Activated CD8-positive, alpha-beta T cell treated with anti-CD3 and anti-CD28 coated beads for 36 hours (primary cell): ENCODE results near the gene GEMIN4. TPM values are rescaled to one million over a fixed set of nuclear protein-coding genes. Genes with fewer than 3 reads are reported as not detected.
"Not testable (repeated sequence)": the region's sequence is repeated elsewhere in the genome, so short reads cannot be mapped to it uniquely, and the experiment has no call there.

Source experiments
- ATAC-seq: fragments of 200-7000 bp; cut with Tn5 transposase; one replicate; pipeline ENCODE4 v1.10.0; 2021; ENCODE audit warnings: mild to moderate bottlenecking, moderate library complexity
- CTCF ChIA-PET: fragments of 350-600 bp; sonication (Branson Sonifier 250); formaldehyde crosslinking; loops from one replicate; lab custom pipeline; 2021; ENCODE audit warnings: antibody characterized with exemption; lab: Charles Lee
- POLR2A ChIA-PET: fragments of 350-600 bp; sonication (Branson Sonifier 250); formaldehyde crosslinking; loops from one replicate; lab custom pipeline; 2021; ENCODE audit warnings: antibody characterized with exemption; lab: Charles Lee
- DNase-seq: peaks from one replicate; pipeline ENCODE4 v3.0.0-alpha.2; 2020
- H3K27ac Mint-ChIP-seq: one replicate; pipeline ENCODE4 v1.8.0; 2021; ENCODE audit warnings: mild to moderate bottlenecking, mixed read lengths
- H3K27me3 Mint-ChIP-seq: one replicate; pipeline ENCODE4 v1.8.0; 2021; ENCODE audit warnings: mixed read lengths
- H3K36me3 Mint-ChIP-seq: one replicate; pipeline ENCODE4 v1.8.0; 2021; ENCODE audit warnings: low read depth, mixed read lengths
- H3K4me1 Mint-ChIP-seq: one replicate; pipeline ENCODE4 v1.8.0; 2021; ENCODE audit warnings: low read depth, mixed read lengths
- H3K4me3 Mint-ChIP-seq: one replicate; pipeline ENCODE4 v1.8.0; 2021; ENCODE audit warnings: mild to moderate bottlenecking, moderate library complexity, mixed read lengths
- H3K9me3 Mint-ChIP-seq: one replicate; pipeline ENCODE4 v1.8.0; 2021; ENCODE audit warnings: mixed read lengths
- intact Hi-C: fragments of 100-400 bp; cut with micrococcal nuclease; formaldehyde crosslinking; loops from one replicate; pipeline ENCODE4 v1.10.0; 2022
- total RNA-seq, 2 experiments: library from RNA; stranded (reverse); gene quantifications; one replicate each; pipeline ENCODE4 v1.2.3, GENCODE V29; 2021
- TF ChIP-seq, protein P1 (sequence below): fragments of 200-600 bp; IDR thresholded peaks from one replicate; pipeline ENCODE4 v1.8.0; 2022; ENCODE audit warnings: antibody characterized with exemption, mild to moderate bottlenecking

Gene GEMIN4
- total RNA-seq, 2 experiments from 2014 or later: 52.8 to 55.8 TPM

- Mint-ChIP-seq H3K27ac (no peak overlapping the region), H3K4me3 (no peak overlapping the region), H3K27me3 (no peaks in the 10 kb centered on the region), H3K36me3 (peaks cover 60% of the 10 kb centered on the region), H3K4me1 (peaks cover 22% of the 10 kb centered on the region), H3K9me3 (no peaks in the 10 kb centered on the region)
- CTCF ChIA-PET: interaction anchor here (1.2 to 1.8 kb wide), 4 partner anchors 9 to 283 kb away, joined by 3 to 6 read pairs (median 5); partner anchors contain the start of genes GEMIN4, GLOD4, MRM3 and TIMM22
- TF ChIP-seq, protein P1, sequence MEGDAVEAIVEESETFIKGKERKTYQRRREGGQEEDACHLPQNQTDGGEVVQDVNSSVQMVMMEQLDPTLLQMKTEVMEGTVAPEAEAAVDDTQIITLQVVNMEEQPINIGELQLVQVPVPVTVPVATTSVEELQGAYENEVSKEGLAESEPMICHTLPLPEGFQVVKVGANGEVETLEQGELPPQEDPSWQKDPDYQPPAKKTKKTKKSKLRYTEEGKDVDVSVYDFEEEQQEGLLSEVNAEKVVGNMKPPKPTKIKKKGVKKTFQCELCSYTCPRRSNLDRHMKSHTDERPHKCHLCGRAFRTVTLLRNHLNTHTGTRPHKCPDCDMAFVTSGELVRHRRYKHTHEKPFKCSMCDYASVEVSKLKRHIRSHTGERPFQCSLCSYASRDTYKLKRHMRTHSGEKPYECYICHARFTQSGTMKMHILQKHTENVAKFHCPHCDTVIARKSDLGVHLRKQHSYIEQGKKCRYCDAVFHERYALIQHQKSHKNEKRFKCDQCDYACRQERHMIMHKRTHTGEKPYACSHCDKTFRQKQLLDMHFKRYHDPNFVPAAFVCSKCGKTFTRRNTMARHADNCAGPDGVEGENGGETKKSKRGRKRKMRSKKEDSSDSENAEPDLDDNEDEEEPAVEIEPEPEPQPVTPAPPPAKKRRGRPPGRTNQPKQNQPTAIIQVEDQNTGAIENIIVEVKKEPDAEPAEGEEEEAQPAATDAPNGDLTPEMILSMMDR: no peak
- intact Hi-C loops: no loop called here
- DNase-seq (no peak), ATAC-seq (no peak)
- POLR2A ChIA-PET: interaction anchor here (0.8 to 1.1 kb wide), 2 partner anchors 9 to 11 kb away, joined by 5 to 6 read pairs; partner anchors contain the start of genes GLOD4 and MRM3
Measured at GRCh38 chr17:773016-773415, 21.0 kb upstream of the GEMIN4 start.

GRCh38 chr17:767076-767475 is 15.0 kb upstream of the GEMIN4 start:
- intact Hi-C loops: no loop called here
- Mint-ChIP-seq H3K36me3 (peaks cover 41% of the 10 kb centered on the region), H3K27me3 (no peaks in the 10 kb centered on the region), H3K27ac (no peak overlapping the region), H3K4me3 (no peak overlapping the region), H3K4me1 (no peaks in the 10 kb centered on the region), H3K9me3 (no peaks in the 10 kb centered on the region)
- ChIA-PET POLR2A (no interaction called here), CTCF (interaction anchor here (1.1 to 1.6 kb wide), 2 partner anchors 10 to 214 kb away, joined by 3 read pairs; no protein-coding TSS in a partner anchor)
- ATAC-seq (no peak), DNase-seq (no peak)
- TF ChIP-seq, protein P1: no peak

DNA sequence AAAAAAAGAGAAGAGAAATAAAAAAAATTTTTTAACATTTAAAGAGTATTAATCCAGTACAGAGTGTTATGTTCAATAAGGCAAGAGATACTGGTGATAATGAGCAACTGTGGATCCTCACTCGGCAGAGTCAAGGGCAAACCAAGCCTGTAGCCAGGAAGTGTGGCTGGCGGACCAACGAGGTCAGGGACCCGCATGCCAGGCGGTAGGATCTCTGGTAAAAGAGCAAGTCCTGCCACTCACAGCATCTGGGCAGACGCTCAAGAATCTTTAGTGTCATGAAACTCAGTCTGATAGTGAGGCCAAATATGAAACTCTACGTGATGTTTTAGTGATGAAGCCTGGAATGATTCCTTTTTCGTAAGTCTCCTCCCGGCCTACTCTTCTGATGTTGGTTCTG is 8.3 kb upstream of the GEMIN4 start:
- DNase-seq (no peak), ATAC-seq (no peak)
- Mint-ChIP-seq H3K27ac (no peak overlapping the region), H3K9me3 (no peaks in the 10 kb centered on the region), H3K27me3 (no peaks in the 10 kb centered on the region), H3K4me1 (no peaks in the 10 kb centered on the region), H3K4me3 (no peak overlapping the region), H3K36me3 (peaks cover 30% of the 10 kb centered on the region)
- ChIA-PET POLR2A (interaction anchor here (1.0 kb wide), 1 partner anchor 236 kb away, joined by 3 read pairs; the partner anchor contains the start of gene TIMM22), CTCF (interaction anchor here (1.6 kb wide), 1 partner anchor 220 kb away, joined by 3 read pairs; no protein-coding TSS in a partner anchor)
- intact Hi-C loops: no loop called here
- TF ChIP-seq, protein P1: no peak

GRCh38 chr17:759964-760363 is 7.9 kb upstream of the GEMIN4 start:
- Mint-ChIP-seq H3K9me3 (no peaks in the 10 kb centered on the region), H3K27ac (no peak overlapping the region), H3K27me3 (no peaks in the 10 kb centered on the region), H3K36me3 (peaks cover 27% of the 10 kb centered on the region), H3K4me1 (no peaks in the 10 kb centered on the region), H3K4me3 (no peak overlapping the region)
- POLR2A ChIA-PET: interaction anchor here (1.0 to 1.2 kb wide), 2 partner anchors 22 to 237 kb away, joined by 3 to 4 read pairs; partner anchors contain the start of genes GLOD4, MRM3 and TIMM22
- DNase-seq (no peak), ATAC-seq (no peak)
- CTCF ChIA-PET: interaction anchor here (1.1 to 1.6 kb wide), 2 partner anchors 9 to 221 kb away, joined by 3 read pairs; no protein-coding TSS in a partner anchor
- intact Hi-C loops: no loop called here
- TF ChIP-seq, protein P1: no peak

GRCh38 chr17:756010-756567 is 4.0 kb upstream of the GEMIN4 start:
- H3K9me3 Mint-ChIP-seq, intact Hi-C loops, H3K4me1 Mint-ChIP-seq, H3K27me3 Mint-ChIP-seq, ATAC-seq, H3K27ac Mint-ChIP-seq, DNase-seq, H3K4me3 Mint-ChIP-seq, POLR2A ChIA-PET: not testable (repeated sequence)
- CTCF ChIA-PET: interaction anchor here (1.5 kb wide), 2 partner anchors 26 to 243 kb away, joined by 3 read pairs; partner anchors contain the start of gene GLOD4
- H3K36me3 Mint-ChIP-seq: peaks cover 26% of the 10 kb centered on the region

DNA sequence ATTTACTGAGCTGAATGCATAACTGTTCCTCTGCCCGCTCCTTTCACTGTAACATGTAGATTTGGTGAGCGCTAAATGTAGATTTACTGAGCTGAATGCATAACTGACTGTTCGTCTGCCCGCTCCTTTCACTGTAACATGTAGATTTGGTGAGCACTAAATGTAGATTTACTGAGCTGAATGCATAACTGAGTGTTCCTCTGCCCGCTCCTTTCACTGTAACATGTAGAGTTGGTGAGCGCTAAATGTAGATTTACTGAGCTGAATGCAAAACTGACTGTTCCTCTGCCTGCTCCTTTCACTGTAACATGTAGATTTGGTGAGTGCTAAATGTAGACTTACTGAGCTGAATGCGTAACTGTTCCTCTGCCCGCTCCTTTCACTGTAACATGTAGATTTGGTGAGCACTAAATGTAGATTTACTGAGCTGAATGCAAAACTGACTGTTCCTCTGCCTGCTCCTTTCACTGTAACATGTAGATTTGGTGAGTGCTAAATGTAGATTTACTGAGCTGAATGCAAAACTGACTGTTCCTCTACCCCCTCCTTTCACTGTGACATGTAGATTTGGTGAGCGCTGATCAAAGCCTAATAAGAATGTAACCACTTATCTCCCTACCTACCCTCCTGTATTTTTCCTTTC is 3.4 kb upstream of the GEMIN4 start:
- ChIA-PET POLR2A (interaction anchor here (1.3 kb wide), 1 partner anchor 27 kb away, joined by 6 read pairs; the partner anchor contains the start of genes GLOD4 and MRM3), CTCF (interaction anchor here (1.2 to 1.5 kb wide), 3 partner anchors 26 to 243 kb away, joined by 3 read pairs; partner anchors contain the start of gene GLOD4)
- H3K4me3 Mint-ChIP-seq, ATAC-seq, H3K9me3 Mint-ChIP-seq, H3K27me3 Mint-ChIP-seq, intact Hi-C loops, DNase-seq, H3K27ac Mint-ChIP-seq: not testable (repeated sequence)
- Mint-ChIP-seq H3K36me3 (peaks cover 31% of the 10 kb centered on the region), H3K4me1 (peaks cover 14% of the 10 kb centered on the region)
